HG03097 (cell line): ENCODE results near the gene YPEL2.
"Not testable (repeated sequence)": the region's sequence is repeated elsewhere in the genome, so short reads cannot be mapped to it uniquely, and the experiment has no call there.

Source experiments
- ATAC-seq: cut with Tn5 transposase; IDR thresholded peaks from one replicate; pipeline ENCODE4 v1.9.1; 2021; ENCODE audit not compliant: unreplicated experiment, low FRiP score

Gene YPEL2

GRCh38 chr17:59401274-59401673 is 69.8 kb downstream of the YPEL2 start:
- no peak for ATAC-seq

- no peak for ATAC-seq
Measured at GRCh38 chr17:59401725-59402124, 70.3 kb downstream of the YPEL2 start.

DNA sequence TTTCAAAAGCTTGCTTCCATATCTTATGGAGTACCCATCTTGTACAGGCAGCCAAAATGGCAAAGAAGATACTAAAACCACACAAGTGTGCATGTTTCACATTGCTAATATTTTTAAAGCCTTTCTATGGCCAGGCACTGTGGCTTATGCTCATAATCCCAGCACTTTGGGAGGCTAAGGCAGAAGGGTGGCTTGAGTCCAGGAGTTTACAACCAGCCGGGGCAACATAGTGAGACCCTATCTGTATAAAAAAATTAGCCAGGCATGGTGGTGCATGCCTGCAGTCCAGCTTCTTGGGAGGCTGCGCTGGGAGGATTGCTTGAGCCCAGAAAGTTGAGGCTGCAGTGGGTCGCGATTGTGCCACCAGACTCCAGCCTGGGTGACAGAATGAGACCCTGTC is 71.3 kb downstream of the YPEL2 start:
- ATAC-seq = no peak

DNA sequence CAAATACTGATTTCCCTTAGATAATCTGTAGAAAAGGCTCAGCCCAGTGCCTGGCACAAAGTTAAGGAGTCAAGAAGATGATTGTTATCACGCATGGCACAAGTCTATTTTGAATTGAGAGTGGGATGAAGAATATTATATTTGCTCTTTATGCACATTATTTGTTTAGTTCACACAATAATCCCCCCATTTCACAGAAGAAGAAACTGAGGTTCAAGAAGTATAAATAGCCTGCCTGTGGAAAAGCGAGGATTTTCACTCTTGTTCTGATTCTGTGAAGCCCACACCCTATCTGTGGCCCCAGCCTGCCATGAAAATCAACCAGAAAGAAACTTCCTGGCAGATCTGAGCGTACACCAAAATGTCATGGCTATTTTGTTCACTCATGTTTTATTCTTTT is 73.0 kb downstream of the YPEL2 start:
- no peak for ATAC-seq

- no peak for ATAC-seq
Measured at GRCh38 chr17:59405944-59406705, 74.7 kb downstream of the YPEL2 start.

- ATAC-seq = no peak
Measured at GRCh38 chr17:59406808-59407381, 75.4 kb downstream of the YPEL2 start.

GRCh38 chr17:59409336-59410048 is 78.0 kb downstream of the YPEL2 start:
- ATAC-seq = no peak

DNA sequence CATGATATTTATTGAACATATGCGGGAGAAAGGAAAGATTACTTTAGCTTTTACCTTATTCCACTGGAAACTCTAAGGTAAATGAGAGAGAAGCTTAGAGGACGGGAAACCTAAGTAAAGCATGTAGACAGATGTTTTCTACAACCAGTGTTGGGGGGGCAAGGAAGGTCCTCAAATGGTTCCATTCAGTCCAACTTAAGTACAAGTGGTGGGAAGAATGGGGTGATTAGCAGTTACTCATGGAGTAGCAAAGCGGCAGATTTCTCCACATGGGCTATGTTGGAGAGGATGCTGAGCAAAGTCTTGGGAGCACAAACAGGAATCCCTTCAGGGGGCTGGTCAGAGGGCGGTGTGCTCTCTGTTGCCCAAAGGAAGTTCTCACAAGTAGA is 78.6 kb downstream of the YPEL2 start:
- no peak for ATAC-seq

- not testable (repeated sequence) for ATAC-seq
Measured at GRCh38 chr17:59412431-59412830, 81.0 kb downstream of the YPEL2 start.

- ATAC-seq = no peak
Measured at GRCh38 chr17:59413014-59413766, 81.7 kb downstream of the YPEL2 start.

DNA sequence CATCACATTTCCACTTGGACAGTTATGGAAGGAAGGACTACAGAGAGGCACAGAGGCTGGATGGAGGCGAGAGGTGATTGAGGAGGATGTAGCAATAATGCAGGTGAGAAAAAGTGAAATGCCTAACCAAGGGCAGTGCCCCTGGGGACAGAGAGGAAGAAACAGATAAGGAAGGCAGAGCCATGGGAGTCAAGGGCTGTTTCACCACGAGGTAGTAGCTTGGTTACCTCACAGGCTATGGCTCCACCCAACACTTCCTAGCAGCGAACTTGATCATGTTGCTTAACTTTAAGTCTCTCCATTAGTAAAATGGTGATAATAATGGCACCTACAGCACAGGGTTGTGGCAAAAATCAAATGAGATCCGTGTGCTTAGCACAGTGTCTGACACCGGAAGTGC is 83.9 kb downstream of the YPEL2 start:
- no peak for ATAC-seq

- no peak for ATAC-seq
Measured at GRCh38 chr17:59416184-59416583, 84.7 kb downstream of the YPEL2 start.

- no peak for ATAC-seq
Measured at GRCh38 chr17:59417452-59417851, 86.0 kb downstream of the YPEL2 start.

DNA sequence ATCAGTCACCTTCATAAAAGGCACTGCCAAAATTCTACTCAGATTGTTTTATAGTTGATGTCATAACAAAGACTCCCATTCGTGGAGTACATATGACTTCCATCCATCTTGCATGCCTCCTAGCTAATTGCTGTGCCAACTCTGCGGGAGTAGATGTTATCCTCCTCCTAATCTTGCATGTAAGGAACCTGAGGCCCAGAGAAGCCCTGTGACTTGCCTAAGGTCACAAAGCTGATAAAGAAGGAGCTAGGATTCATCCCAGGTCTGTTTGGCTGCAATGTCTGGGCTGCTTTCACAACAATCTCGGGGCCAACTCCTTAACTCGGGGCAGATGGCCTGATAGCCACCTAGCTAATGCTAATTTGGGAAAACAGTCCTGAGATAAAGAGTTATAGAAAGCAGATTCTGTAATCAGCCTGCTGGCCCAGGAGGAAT is 87.3 kb downstream of the YPEL2 start:
- ATAC-seq = no peak

DNA sequence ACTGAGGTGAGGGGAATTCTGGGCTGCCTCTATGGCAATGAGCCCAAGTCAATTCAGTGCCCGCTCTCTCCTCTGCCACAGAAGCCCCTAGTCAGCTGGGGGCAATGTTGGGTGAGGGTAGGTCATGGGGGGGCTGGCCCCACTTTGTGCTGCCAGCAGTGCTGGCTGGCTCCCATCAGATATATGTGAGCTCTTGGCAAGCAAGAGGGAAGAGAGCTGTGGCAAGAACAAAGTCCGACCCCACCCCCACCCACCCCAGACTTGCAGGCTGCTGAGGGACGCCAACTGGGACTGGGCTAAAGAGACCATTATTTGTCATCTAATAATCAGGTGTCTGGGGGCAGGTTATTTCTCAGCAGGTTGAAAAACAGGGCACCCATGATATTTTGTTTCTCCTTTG is 89.4 kb downstream of the YPEL2 start:
- no peak for ATAC-seq

DNA sequence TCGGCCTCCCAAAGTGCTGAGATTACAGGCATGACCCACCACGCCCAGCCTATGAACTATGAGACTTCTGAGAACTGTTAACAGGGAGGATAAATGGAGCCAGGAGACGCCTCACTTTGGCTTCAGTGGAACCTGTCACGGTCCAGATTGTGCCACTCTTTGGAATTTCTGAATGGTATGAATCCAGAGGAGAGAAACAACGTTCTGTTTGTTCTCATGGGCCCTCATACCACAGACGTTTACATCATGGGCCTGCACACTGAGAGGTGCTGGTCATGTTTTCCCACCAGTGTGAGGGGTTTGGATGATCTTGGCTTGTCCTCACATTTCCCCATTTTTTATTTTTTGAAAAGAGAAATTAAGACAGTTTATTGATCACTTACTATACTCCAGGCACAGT is 90.3 kb downstream of the YPEL2 start:
- no peak for ATAC-seq

- no peak for ATAC-seq
Measured at GRCh38 chr17:59423137-59423724, 91.8 kb downstream of the YPEL2 start.

DNA sequence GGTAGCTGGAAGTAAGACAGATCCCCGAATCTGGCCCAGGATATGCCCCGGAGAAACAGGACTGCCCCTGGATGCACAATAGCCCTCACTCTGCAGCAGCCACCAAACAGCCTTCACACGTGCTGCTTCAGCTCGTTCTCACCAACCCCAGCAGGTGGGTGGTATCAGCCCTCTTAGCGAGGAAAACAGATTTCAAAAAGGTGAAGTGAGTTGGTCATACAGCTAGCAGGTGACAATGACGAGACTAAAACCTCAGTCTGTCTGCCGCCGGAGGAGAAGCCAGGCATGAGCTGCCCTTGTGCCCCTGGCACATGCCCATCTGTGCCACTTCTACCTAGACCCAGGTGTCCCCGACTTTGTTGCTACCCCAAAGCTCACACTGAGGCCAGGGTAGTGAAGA is 92.4 kb downstream of the YPEL2 start:
- ATAC-seq = no peak

- ATAC-seq = no peak
Measured at GRCh38 chr17:59424331-59424730, 92.9 kb downstream of the YPEL2 start.

GRCh38 chr17:59425085-59425931 is 93.9 kb downstream of the YPEL2 start:
- ATAC-seq = no peak
